ENCODE results near the gene KIF9.
"Not testable (repeated sequence)": the region's sequence is repeated elsewhere in the genome, so short reads cannot be mapped to it uniquely, and the experiment has no call there.

Gene KIF9

DNA sequence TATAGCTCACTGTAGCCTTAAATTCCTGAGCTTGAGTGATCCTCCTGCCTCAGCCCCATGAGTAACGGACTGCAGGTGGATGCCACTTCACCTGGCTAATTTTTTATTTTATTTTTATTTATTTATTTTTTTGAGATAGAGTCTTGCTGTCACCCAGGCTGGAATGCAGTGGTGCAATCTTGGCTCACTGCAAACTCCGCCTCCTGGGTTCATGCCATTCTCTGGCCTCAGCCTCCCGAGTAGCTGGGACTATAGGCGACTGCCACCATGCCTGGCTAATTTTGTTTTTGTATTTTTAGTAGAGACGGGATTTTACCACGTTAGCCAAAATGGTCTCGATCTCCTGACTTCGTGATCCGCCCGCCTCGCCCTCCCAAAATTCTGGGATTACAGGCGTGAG lies 102.6 kb downstream of the KIF9 start:
- not testable (repeated sequence) for DNase-seq
